GM21825 (cell line): ENCODE results near the gene MAOB.

Source experiments
- ATAC-seq: cut with Tn5 transposase; IDR thresholded peaks from one replicate; pipeline ENCODE4 v1.9.1; 2021; ENCODE audit warnings: mild to moderate bottlenecking, moderate library complexity; ENCODE audit not compliant: unreplicated experiment

Gene MAOB

DNA sequence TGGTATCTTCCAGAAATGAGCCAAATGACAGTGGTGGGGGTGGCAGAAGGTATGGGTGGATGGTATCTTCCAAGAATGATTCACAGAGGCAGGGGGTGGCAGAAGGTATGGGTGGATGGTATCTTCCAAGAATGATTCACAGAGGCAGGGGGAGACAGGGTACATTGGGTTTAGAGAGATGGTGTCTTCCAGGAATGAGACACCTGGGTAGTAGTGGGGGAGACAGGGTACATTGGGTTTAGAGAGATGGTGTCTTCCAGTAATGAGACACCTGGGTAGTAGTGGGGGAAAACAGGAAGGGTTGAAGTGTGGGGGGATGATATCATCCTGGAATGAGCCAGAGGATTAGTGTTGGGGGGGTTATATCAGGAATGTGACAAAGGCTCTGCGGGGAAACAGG lies 164.2 kb downstream of the MAOB start:
- ATAC-seq = no peak

DNA sequence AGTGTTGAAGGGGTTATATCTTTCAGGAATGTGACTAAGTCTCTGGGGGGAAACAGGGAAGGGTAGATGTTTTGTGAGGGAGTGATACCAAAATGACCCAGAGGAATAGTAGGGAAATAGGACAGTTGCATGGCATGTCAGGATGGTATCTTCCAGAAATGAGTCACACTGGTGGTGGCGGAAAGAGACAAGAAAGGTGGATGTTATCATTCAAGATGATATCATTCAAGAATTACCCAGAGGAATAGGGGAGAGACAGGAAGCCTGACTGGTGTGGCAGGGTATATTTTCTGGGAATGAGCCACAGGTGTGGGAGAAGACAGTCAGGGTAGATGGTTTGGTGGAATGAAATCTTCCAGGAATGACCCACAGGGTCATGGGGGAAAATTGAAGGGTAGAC lies 165.1 kb downstream of the MAOB start:
- ATAC-seq = no peak

DNA sequence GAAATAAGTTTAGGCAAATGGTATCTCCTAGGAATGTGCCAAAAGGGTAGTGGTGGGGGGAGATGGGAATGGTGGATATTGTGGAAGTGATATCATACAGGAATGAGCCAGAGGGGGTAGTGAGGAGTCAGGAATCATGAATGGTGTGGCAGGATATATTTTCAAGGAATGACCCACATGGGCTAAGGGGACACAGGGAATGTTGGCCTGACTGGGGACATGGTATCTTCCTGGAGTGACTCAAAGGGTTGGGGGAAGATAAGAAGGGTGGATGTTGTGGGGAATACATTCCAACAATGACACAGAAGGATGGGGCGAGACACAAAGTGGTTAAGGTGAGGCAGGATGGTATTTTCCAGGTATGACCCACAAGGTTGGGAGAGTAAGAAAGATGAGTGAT lies 165.6 kb downstream of the MAOB start:
- ATAC-seq = no peak
